ENCODE results near the gene ENDOV.
"Not testable (repeated sequence)": the region's sequence is repeated elsewhere in the genome, so short reads cannot be mapped to it uniquely, and the experiment has no call there.

The ENDOV gene

GRCh38 chr17:80388601-80389000, 26.4 kb upstream of the ENDOV start:
- DNase-seq (ENCODE audit: low read depth in 2 of 2): no peak

- DNase-seq (ENCODE audit: low read depth in 2 of 2): no peak
These were observed 25.7 kb upstream of the ENDOV start for GRCh38 chr17:80389011-80389995.

GRCh38 chr17:80393241-80393890, 21.6 kb upstream of the ENDOV start:
- DNase-seq (ENCODE audit: low read depth in 2 of 2): no peak

- no peak for DNase-seq (ENCODE audit: low read depth in 2 of 2)
These were observed 21.0 kb upstream of the ENDOV start for GRCh38 chr17:80393961-80394360.

- DNase-seq (ENCODE audit: low read depth in 2 of 2): no peak
These were observed 20.2 kb upstream of the ENDOV start for GRCh38 chr17:80394629-80395216.

GRCh38 chr17:80395402-80396151, 19.4 kb upstream of the ENDOV start:
- no peak for DNase-seq (ENCODE audit: low read depth in 2 of 2)

GRCh38 chr17:80396157-80397033, 18.6 kb upstream of the ENDOV start:
- no peak for DNase-seq (ENCODE audit: low read depth in 2 of 2)

GRCh38 chr17:80397034-80397387, 18.0 kb upstream of the ENDOV start:
- no peak for DNase-seq (ENCODE audit: low read depth in 2 of 2)

GRCh38 chr17:80397686-80398085, 17.3 kb upstream of the ENDOV start:
- DNase-seq (ENCODE audit: low read depth in 2 of 2): no peak

- not testable (repeated sequence) for DNase-seq (ENCODE audit: low read depth in 2 of 2)
These were observed 13.9 kb upstream of the ENDOV start for GRCh38 chr17:80401086-80401485.

- DNase-seq (ENCODE audit: low read depth in 2 of 2): not testable (repeated sequence)
These were observed 12.9 kb upstream of the ENDOV start for GRCh38 chr17:80402102-80402501.

- no peak for DNase-seq (ENCODE audit: low read depth in 2 of 2)
These were observed 12.0 kb upstream of the ENDOV start for GRCh38 chr17:80402959-80403358.

- no peak for DNase-seq (ENCODE audit: low read depth in 2 of 2)
These were observed 8.8 kb upstream of the ENDOV start for GRCh38 chr17:80406146-80406545.

GRCh38 chr17:80407917-80408316, 7.0 kb upstream of the ENDOV start:
- not testable (repeated sequence) for DNase-seq (ENCODE audit: low read depth in 2 of 2)

GRCh38 chr17:80408872-80409271, 6.1 kb upstream of the ENDOV start:
- no peak for DNase-seq (ENCODE audit: low read depth in 2 of 2)

GRCh38 chr17:80409626-80410025, 5.3 kb upstream of the ENDOV start:
- DNase-seq (ENCODE audit: low read depth in 2 of 2): no peak

- DNase-seq (ENCODE audit: low read depth in 2 of 2): not testable (repeated sequence)
These were observed 4.4 kb upstream of the ENDOV start for GRCh38 chr17:80410441-80411087.

GRCh38 chr17:80413771-80414507, 1.0 kb upstream of the ENDOV start:
- no peak for DNase-seq (ENCODE audit: low read depth in 2 of 2)

- no peak for DNase-seq (ENCODE audit: low read depth in 2 of 2)
These were observed 512 bp upstream of the ENDOV start for GRCh38 chr17:80414508-80414802.

- no peak for DNase-seq (ENCODE audit: low read depth in 2 of 2)
These were observed 715 bp downstream of the ENDOV start for GRCh38 chr17:80415626-80416137.

Measured in stimulated activated CD8-positive, alpha-beta memory T cell treated with anti-CD3 and anti-CD28 coated beads, Interleukin-15, amount 100 ng/mL, for 48 hours (primary cell).